Transverse colon (tissue), 4 donors: ENCODE measurements around the gene CRYGS. TPM values are rescaled to one million over a fixed set of nuclear protein-coding genes. Genes with fewer than 3 reads are reported as not detected.

ENCODE experiments used
- DNase-seq: peaks from one replicate; pipeline ENCODE4 v3.0.0-alpha.2; 2019
- H3K27ac ChIP-seq, 4 donors: fragments of 200-600 bp; sonication (generic); 2 replicates each; pipeline ENCODE4 v1.5.1; 2016 to 2018; ENCODE audit warnings: inconsistent platforms in 4 of 4
- H3K27me3 ChIP-seq: fragments of 200-600 bp; sonication (generic); 2 replicates; pipeline ENCODE4 v1.5.1; 2017; ENCODE audit warnings: inconsistent platforms
- H3K36me3 ChIP-seq, 4 donors: fragments of 200-600 bp; sonication (generic); 2 replicates each; pipeline ENCODE4 v1.5.1; 2017 to 2019; ENCODE audit warnings: inconsistent platforms in 4 of 4
- H3K4me1 ChIP-seq, 4 donors: fragments of 200-600 bp; sonication (generic); 2 replicates each; pipeline ENCODE4 v1.5.1; 2017 to 2020; ENCODE audit warnings: inconsistent platforms in 4 of 4
- H3K4me3 ChIP-seq, 4 donors: fragments of 200-600 bp; sonication (generic); 1 replicate in 1 of 4; 2 replicates in 3 of 4; pipeline versions ENCODE4 v1.5.1 to v1.6.1; 2017 to 2019; ENCODE audit warnings: inconsistent platforms in 4 of 4
- H3K9me3 ChIP-seq, 2 donors: fragments of 200-600 bp; sonication (generic); 2 replicates each; pipeline ENCODE4 v1.5.1; 2017 to 2019; ENCODE audit warnings: inconsistent platforms in 2 of 2
- EP300 ChIP-seq: sonication (generic); formaldehyde crosslinking; IDR thresholded peaks from one replicate; pipeline ENCODE4 v1.6.1; 2017; ENCODE audit warnings: antibody characterized with exemption, low read depth
- POLR2A ChIP-seq: fragments of 450-650 bp; IDR thresholded peaks from one replicate; pipeline ENCODE4 v1.6.1; 2016; ENCODE audit warnings: antibody characterized with exemption, mild to moderate bottlenecking, moderate library complexity
- POLR2AphosphoS5 ChIP-seq, 3 donors: sonication (generic); formaldehyde crosslinking; IDR thresholded peaks; one replicate each; pipeline ENCODE4 v1.6.1; 2016; ENCODE audit warnings: antibody characterized with exemption in 3 of 3
- WGBS, 2 donors: methylation state at CpG; one replicate each; pipeline ENCODE4 v1.1.5; 2018; ENCODE audit warnings: low coverage in 1 of 2; 5-methylcytosine and 5-hydroxymethylcytosine counted together
- in situ Hi-C, 4 donors: fragments of 200-750 bp; cut with MboI; loops; one replicate each; pipeline versions ENCODE4 v1.15.0 to v1.15.1; 2017; ENCODE audit warnings: low sequenced_read_pairs in 3 of 4, low pct_ligation_motif_present in 1 of 4, low pct_unique_long_range_greater_than_20kb in 1 of 4
- intact Hi-C: fragments of 100-400 bp; cut with DNase I; formaldehyde crosslinking; loops from one replicate; pipeline ENCODE4 v1.15.1; 2023; ENCODE audit warnings: low total_unique reads
- total RNA-seq, 4 donors: library from RNA; depleted of rRNA; stranded (reverse); fragments of >200 nt; gene quantifications; one replicate each; pipeline ENCODE4 v1.1.0, GENCODE V29; 2016
- TF ChIP-seq, protein P1 (sequence below), 5 experiments: fragments of 200-600 bp in 3 of 5; fragments of 450-650 bp in 2 of 5; sonication (generic) in 3 of 5; IDR thresholded peaks; 1 replicate in 2 of 5; 2 replicates in 3 of 5; pipeline ENCODE4 v1.5.1; 2016 to 2017; ENCODE audit warnings: antibody characterized with exemption in 5 of 5, inconsistent platforms in 3 of 5, mild to moderate bottlenecking in 2 of 5, moderate library complexity in 1 of 5

CRYGS gene
- total RNA-seq, 4 donors from 2014 or later = 2.2 to 60.7 (median 4.4) TPM; not detected in 1

DNA sequence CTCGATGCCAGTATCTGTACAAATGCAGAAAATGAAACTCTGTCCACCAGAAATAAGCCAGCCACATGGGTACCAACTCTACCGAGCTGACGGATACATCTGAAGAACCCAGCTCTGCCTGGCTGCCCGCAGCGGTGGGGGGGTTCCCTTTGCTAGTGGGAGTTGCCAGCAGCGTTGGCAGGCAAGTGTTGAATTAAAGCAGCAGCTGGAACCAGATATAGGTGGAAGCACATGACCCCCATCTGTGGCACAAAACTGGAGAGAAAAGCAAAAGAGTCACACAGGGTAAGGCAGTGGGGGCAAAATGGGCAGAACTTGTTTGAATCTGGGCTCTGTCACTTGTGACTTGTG is 17.9 kb downstream of the CRYGS start:
- TF ChIP-seq, protein P1, sequence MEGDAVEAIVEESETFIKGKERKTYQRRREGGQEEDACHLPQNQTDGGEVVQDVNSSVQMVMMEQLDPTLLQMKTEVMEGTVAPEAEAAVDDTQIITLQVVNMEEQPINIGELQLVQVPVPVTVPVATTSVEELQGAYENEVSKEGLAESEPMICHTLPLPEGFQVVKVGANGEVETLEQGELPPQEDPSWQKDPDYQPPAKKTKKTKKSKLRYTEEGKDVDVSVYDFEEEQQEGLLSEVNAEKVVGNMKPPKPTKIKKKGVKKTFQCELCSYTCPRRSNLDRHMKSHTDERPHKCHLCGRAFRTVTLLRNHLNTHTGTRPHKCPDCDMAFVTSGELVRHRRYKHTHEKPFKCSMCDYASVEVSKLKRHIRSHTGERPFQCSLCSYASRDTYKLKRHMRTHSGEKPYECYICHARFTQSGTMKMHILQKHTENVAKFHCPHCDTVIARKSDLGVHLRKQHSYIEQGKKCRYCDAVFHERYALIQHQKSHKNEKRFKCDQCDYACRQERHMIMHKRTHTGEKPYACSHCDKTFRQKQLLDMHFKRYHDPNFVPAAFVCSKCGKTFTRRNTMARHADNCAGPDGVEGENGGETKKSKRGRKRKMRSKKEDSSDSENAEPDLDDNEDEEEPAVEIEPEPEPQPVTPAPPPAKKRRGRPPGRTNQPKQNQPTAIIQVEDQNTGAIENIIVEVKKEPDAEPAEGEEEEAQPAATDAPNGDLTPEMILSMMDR (IDR thresholded peaks at IDR 0.05) = no peak
- TF ChIP-seq POLR2A = no peak
- TF ChIP-seq EP300 = no peak
- TF ChIP-seq POLR2AphosphoS5 (IDR thresholded peaks at IDR 0.05) = no peak
- no peaks in the 10 kb centered on the region for H3K9me3 ChIP-seq
- H3K4me3 ChIP-seq = no peak overlapping the region
- no peaks in the 10 kb centered on the region for H3K27me3 ChIP-seq
- no peak for DNase-seq
- no peaks in the 10 kb centered on the region for H3K4me1 ChIP-seq
- 85 to 87% methylated on average over 3 to 6 of the region's 6 CpGs for WGBS, 2 donors
- intact Hi-C loops = no loop called here
- no peaks in the 10 kb centered on the region for H3K36me3 ChIP-seq
- no peak overlapping the region for H3K27ac ChIP-seq
- in situ Hi-C loops = loop anchor here in 1 of 4 donors (25.0 kb wide), 1 partner anchor 539 kb away; no protein-coding TSS in a partner anchor

DNA sequence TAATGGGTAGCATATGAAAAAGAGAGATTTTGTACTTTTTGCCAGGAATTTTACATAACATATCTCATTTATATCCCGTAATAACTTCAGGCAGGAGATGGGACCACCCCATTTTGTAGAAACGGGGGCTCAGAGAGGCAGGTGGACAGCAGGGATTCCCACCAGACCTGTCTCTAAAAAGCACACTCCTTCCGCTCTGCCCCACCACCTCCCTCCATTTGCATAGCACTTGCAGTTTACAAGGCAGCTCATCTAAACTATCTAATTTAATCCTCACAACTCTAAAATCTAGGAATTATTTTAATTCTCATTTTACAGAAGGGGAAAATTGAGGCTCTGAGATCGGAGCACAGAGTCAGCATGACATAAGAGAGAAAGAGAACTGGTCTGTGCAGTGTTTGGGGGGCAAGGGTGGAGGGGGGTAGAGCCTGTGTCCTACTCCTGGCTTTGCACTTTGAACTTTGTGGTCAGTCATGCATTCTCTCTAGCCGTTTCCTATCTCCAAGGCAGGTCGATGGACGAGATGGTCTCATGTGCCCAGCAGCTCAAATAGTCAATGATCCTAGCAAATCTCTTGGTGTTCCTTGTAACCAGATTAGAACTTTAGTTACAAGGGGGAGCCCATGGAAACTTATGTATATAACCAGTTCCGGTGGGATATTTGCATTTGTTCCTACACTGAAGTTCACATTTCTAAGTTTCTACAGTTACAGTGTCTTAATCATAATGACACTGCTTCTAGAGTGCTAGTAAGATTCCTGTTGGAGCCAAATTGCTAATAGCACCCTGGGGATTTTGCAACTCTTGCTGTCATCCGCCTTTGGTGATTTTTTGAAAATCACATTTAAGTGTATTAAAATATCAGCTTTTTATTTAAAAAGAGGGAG is 18.6 kb downstream of the CRYGS start:
- intact Hi-C loops = no loop called here
- Histone ChIP-seq H3K4me1 (no peaks in the 10 kb centered on the region), H3K27ac (no peak overlapping the region), H3K36me3 (no peaks in the 10 kb centered on the region), H3K27me3 (no peaks in the 10 kb centered on the region), H3K4me3 (no peak overlapping the region), H3K9me3 (no peaks in the 10 kb centered on the region)
- no peak for DNase-seq
- WGBS, 2 donors = 63 to 71% methylated on average over 4 to 9 of the region's 9 CpGs
- in situ Hi-C loops = loop anchor here in 1 of 4 donors (25.0 kb wide), 1 partner anchor 538 kb away; no protein-coding TSS in a partner anchor
- TF ChIP-seq EP300 (no peak), POLR2A (no peak), POLR2AphosphoS5 (IDR thresholded peaks at IDR 0.05) (no peak)

GRCh38 chr3:186524616-186525015 is 19.6 kb downstream of the CRYGS start:
- H3K27ac ChIP-seq = no peak overlapping the region
- DNase-seq = no peak
- in situ Hi-C loops = loop anchor here in 1 of 4 donors (25.0 kb wide), 1 partner anchor 537 kb away; no protein-coding TSS in a partner anchor
- no peak overlapping the region for H3K4me3 ChIP-seq
- H3K4me1 ChIP-seq = no peaks in the 10 kb centered on the region
- TF ChIP-seq POLR2AphosphoS5 (IDR thresholded peaks at IDR 0.05) (no peak), EP300 (no peak), POLR2A (no peak)
- TF ChIP-seq, protein P1 (IDR thresholded peaks at IDR 0.05) = no peak
- intact Hi-C loops = no loop called here
- no peaks in the 10 kb centered on the region for H3K36me3 ChIP-seq
- H3K9me3 ChIP-seq = no peaks in the 10 kb centered on the region
- H3K27me3 ChIP-seq = no peaks in the 10 kb centered on the region
- 91 to 97% methylated on average over 3 to 6 of the region's 6 CpGs for WGBS, 2 donors

- in situ Hi-C loops (no loop called here), intact Hi-C loops (no loop called here)
These were observed 20.7 kb downstream of the CRYGS start for GRCh38 chr3:186523434-186523833.

More at GRCh38 chr3:186523434-186523833, 20.7 kb downstream of the CRYGS start:
- DNase-seq = no peak
- Histone ChIP-seq H3K9me3 (no peaks in the 10 kb centered on the region), H3K36me3 (no peaks in the 10 kb centered on the region), H3K4me3 (no peak overlapping the region), H3K4me1 (no peaks in the 10 kb centered on the region), H3K27me3 (no peaks in the 10 kb centered on the region), H3K27ac (no peak overlapping the region)
- TF ChIP-seq POLR2AphosphoS5 (IDR thresholded peaks at IDR 0.05) = no peak
- TF ChIP-seq EP300 = no peak
- TF ChIP-seq, protein P1 (IDR thresholded peaks at IDR 0.05) = no peak
- no peak for TF ChIP-seq POLR2A
- WGBS, 2 donors = 40 to 43% methylated on average over 2 of the region's 2 CpGs
